GM18502 (cell line): ENCODE results near the gene MAML2.
"Not testable (repeated sequence)": the region's sequence is repeated elsewhere in the genome, so short reads cannot be mapped to it uniquely, and the experiment has no call there.

Experiments
- ATAC-seq: cut with Tn5 transposase; IDR thresholded peaks from one replicate; pipeline ENCODE4 v1.9.1; 2021; ENCODE audit warnings: mild to moderate bottlenecking; ENCODE audit not compliant: unreplicated experiment, poor library complexity

The MAML2 gene

DNA sequence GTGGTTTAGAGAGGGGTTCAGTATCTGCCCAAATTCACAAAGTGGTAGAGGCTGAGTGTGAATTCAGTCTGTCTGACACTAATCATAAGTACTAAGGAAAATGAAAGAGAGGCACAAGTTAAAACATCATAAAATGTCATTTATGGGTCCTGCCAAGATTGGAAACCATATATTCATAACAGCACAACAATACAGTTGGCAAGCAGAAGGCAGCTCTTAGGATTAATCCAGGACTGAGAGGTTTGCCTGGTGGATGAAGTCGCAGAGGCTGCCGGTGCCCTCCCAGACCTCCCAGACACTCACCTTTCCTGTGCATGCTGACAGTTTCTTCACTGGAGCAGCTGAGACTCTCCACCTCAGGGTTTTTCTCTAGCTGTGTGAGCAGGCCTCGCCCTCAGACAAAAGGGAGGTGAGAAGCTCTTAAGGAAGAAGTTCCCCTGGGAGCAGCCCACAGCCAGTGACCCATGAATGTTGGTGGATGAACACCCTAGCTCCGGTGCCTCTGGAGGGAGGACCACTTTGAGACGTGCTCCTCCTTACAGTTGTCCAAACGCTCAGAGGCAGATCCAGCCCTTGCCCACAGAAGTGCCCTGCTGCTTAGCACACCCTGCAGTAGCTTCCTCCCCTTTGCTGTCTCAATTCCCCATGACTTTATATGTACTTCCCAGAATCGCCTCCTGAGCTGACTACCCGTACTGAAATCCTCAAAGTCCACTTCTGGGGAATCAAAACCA is 43.7 kb downstream of the MAML2 start:
- ATAC-seq, result no peak

DNA sequence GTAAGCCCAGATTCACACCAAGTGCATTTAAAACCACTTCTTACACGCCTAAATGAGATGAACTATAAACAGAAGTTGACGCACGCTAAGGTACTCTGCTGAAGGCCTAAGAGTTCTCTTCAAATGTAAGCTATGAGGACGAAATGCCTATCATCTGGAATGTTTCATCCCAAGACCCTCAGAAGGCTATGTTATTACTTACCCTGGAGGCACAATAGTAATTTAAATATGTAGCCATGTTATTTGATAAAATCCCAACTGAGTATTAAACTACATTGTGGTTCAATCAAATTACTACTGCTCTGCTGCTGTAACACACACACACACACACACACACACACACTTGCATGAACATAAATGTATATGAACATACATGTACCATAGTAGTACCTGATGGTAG is 47.6 kb downstream of the MAML2 start:
- ATAC-seq, result no peak

- ATAC-seq, result no peak
Measured at GRCh38 chr11:96294289-96294688, 48.7 kb downstream of the MAML2 start.

GRCh38 chr11:96293598-96294021 is 49.4 kb downstream of the MAML2 start:
- peak; percentile 87 for ATAC-seq

- ATAC-seq, result no peak
Measured at GRCh38 chr11:96293109-96293508, 49.9 kb downstream of the MAML2 start.

GRCh38 chr11:96292291-96293010 is 50.5 kb downstream of the MAML2 start:
- ATAC-seq, result no peak

DNA sequence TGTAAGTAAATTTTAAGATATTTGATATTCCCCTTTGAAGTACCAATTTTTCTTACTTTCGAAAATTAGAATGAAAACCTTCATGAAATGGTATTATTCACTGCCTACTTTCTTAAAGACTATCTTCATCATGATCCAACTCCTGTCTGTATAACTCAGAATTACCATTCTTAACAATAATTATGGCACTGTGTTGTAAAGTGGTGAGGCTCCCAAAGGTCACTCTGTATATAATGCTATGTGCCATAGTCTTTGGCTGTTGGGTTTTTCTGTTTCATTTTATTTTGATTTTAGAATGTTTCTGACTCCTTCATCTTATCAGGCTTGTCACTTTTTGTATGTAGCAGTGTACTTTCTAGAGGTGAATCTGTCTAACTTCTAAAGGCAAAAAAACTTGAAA is 52.4 kb downstream of the MAML2 start:
- ATAC-seq, result no peak

- no peak for ATAC-seq
Measured at GRCh38 chr11:96290031-96290430, 53.0 kb downstream of the MAML2 start.

- peak; percentile 41 for ATAC-seq
Measured at GRCh38 chr11:96288915-96289314, 54.1 kb downstream of the MAML2 start.

- ATAC-seq, result no peak
Measured at GRCh38 chr11:96287822-96288439, 55.1 kb downstream of the MAML2 start.

DNA sequence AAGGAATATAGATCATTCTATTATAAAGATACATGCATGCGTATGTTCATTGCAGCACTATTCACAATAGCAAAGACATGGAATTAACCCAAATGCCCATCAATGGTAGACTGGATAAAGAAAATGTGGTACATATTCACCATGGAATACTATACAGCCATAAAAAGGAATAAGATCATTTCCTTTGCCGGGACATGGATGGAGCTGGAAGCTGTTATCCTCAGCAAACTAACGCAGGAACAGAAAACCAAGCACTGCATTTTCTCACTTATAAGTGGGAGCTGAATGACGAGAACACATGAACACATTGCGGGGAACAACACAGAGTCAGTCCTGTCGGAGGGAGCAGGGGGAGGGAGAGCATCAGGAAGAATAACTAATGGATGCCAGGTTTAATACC is 57.0 kb downstream of the MAML2 start:
- ATAC-seq, result not testable (repeated sequence)

GRCh38 chr11:96284917-96285316 is 58.1 kb downstream of the MAML2 start:
- peak; percentile 59 for ATAC-seq

- ATAC-seq, result no peak
Measured at GRCh38 chr11:96284401-96284800, 58.6 kb downstream of the MAML2 start.

DNA sequence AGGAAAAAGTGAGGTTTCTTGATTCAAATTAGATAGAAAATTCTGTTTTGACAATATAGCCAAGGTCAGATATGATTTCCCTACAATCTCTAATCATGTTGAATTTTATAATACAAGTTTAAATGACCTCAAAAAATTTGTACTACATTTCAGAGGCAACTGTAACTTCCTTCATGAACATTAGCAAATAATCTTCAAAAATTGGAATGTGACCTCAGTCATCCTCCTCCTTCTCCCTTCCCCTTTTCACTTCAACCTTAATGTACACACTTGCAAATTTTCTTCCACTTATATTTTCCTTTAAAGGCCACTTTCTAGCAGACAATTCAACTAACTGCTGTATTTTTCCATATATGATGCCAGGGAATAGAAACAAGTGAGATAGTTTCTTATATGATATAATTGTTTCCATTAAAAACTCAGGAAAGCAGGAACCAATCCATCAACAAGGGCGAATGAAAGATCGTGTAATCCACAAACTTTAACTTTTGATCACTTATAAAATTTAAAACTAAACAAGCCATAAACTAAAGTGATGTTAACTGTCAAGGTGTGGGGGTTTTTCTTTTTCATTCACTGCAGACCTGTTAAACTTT is 60.3 kb downstream of the MAML2 start:
- ATAC-seq, result no peak

DNA sequence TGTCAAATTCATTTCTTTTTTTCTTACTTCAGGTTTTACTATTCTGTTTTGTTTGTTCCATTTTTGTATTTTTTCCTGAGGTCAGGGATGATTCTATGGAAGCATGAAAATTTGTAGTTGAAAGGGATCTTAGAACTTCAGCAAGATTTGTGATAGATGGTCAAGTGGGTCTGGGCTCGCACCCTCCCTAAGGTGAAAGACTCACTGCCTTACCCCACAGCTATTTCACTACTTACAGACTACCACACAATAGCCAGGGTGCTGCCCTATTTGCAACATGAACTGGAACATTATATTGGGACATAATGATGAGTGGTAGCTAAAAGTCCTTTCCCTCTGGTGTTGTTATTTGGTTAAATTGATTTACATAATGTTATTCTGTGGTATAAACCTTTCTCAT is 62.6 kb downstream of the MAML2 start:
- ATAC-seq, result no peak

GRCh38 chr11:96279896-96280290 is 63.1 kb downstream of the MAML2 start:
- no peak for ATAC-seq

DNA sequence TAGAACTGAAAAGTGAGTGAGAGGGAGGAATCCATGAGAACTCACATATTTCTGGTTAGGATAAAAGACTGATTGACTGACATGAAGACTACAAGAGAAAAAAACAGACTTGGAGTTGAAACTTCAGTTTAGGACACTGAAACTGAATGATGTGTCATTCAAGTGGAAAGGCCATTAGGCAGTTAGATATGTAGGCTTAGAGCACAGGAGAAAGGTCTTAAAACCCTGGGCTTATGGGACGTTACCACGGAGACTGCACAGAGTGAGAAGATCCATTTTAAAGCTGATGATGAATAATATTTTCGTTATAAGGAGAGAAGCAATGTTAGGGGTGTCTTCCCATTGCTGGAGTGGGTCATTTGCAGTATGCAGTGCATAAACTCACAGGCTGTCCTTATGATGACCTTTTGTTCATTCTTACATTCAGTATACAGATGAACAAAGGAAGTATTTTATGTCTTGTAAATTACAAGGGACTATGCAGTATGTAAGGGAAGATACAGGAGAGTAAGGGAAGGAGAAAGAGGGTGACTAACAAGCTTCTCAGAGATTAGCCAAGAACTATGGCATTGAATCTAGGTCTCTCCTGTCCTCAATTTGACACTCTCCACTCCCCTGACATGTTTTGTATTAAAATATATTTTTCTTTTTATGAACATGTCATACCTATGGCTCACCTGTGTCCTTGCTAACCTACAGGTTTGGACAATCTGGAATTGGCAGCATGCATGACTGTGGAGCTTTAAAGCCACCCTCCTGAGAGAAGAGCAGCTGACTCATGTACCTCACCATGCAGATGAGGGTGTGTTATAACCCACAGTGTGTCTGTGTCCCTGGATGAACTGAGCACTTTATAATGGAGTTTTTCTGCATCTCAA is 63.7 kb downstream of the MAML2 start:
- ATAC-seq, result peak; percentile 45

- peak; percentile 42 for ATAC-seq
Measured at GRCh38 chr11:96278039-96278897, 64.7 kb downstream of the MAML2 start.

DNA sequence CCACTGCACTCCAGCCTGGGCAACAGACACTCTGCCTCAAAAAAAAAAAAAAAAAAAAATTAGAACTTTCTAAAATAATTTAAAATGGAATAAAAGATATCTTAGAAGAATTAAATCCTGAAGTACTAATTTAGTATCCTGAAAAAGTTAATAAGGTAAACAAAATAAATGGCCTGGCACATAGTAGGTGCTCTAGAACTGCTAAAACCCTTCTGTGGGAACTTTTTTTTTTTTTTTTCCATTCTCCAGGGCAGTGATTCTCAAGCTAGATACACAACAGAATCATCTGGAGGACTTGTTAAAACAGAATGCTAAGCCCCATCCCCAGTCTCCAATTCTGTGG is 65.3 kb downstream of the MAML2 start:
- no peak for ATAC-seq
